GM19468 (cell line): ENCODE measurements around the gene PPP4R4.
"Not testable (repeated sequence)": the region's sequence is repeated elsewhere in the genome, so short reads cannot be mapped to it uniquely, and the experiment has no call there.

ENCODE experiments used
- ATAC-seq: cut with Tn5 transposase; IDR thresholded peaks from one replicate; pipeline ENCODE4 v1.9.1; 2021; ENCODE audit warnings: mild to moderate bottlenecking, moderate library complexity, moderate number of reproducible peaks; ENCODE audit not compliant: unreplicated experiment; ENCODE audit errors: extremely low read depth

Gene PPP4R4

DNA sequence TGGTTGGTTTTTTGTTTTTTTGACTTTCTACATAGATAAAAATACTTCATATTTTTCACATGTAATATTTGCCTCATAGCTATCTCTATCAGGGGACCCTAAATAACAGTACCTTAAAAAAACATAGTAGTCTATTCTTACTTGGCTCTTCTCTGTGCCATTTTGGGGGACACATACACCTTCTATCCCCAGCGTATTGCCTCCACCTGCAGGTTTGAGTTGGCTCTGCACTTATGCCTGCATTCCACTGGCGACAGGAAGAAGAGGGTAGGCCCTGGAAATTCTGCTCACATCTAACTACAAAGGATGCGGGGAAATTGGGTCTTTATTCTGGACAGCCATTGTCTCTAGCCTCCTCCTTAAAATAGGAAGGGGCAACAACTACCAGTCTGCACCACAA, 30.9 kb upstream of the PPP4R4 start:
- ATAC-seq, result no peak

DNA sequence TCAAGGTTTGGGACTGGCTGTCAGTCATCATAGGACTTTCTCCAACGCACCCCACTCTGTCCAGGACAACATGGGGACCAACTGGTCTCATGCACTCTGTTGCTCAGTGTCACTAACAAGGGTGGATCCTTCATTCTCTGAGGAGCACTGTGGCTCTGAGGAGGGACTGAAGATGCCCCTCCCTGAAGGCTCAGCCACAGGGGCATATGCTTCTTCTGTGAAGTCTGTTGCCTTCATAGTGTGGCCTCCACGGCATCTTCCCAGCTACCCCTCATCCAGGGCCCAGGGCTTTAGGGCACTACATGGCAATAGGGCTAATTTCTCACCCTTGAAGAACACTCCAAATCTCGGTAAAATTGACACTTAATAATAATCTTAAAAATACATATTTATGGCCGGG, 30.4 kb upstream of the PPP4R4 start:
- no peak for ATAC-seq

DNA sequence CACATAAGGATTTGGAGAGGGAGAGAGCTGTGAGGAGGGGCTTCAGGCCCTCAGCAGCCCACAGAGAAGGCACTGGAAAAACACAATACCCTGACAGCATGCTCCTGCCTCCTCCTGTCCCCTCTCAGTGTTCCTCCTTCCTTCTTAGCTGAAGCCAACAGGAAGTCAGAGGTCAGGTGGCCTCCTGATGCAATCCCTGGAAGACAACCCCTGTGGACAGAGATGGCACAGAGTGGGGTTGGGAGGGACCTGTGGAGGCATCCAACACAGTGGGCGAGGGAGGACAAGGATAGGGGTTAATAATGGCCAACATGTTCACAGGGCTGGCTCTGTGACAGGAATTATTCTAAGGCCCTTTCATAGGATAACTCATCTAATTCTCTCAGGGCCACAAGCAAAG, 29.4 kb upstream of the PPP4R4 start:
- ATAC-seq, result no peak

DNA sequence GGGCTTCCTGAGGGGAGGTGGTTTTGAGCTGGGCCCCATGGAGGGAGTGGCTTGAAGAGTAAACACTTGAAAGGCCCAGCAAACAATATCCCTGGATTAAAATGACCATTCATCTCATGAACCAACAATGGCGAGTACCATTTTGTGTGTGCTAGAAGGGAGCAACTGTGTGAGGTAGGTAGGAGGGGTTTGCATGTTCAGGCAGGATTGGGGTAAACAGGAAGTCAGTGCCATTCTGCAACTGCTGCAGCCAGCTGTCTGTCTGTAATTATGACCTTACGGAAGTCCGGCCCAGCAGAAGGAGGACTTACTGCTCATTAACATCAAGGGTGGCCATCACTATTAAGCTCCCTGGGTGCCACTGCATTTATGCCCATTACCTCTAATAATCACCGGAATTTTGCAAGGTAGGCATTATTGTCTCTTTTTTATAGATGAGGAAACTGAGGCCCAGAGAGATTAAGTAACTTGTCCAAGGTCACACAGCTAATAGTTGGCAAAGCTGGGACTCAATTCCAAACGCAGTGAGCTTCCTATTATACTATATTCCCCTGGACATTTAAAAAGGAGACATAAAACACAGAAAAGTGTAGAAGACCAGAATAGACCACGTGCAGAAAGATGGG, 28.1 kb upstream of the PPP4R4 start:
- ATAC-seq, result no peak

DNA sequence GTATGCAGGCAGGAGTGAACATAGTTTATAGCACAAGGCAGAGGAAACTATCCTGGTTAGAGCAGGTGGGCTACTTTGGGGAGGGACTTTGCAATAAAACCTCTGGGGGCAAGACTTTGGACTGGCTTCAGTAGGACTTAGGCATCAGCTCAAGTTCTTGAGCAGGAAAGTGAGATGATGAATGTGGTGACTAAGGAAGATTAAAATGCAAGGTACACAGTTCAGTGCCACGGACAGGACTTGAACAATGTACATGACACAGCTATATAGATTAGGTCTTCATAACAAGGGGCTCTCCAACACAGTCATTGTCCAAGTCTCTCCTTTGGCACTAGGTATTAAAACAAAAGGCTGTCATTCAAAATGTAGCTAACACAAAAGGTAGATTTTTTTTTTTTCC, 21.4 kb upstream of the PPP4R4 start:
- ATAC-seq, result no peak

DNA sequence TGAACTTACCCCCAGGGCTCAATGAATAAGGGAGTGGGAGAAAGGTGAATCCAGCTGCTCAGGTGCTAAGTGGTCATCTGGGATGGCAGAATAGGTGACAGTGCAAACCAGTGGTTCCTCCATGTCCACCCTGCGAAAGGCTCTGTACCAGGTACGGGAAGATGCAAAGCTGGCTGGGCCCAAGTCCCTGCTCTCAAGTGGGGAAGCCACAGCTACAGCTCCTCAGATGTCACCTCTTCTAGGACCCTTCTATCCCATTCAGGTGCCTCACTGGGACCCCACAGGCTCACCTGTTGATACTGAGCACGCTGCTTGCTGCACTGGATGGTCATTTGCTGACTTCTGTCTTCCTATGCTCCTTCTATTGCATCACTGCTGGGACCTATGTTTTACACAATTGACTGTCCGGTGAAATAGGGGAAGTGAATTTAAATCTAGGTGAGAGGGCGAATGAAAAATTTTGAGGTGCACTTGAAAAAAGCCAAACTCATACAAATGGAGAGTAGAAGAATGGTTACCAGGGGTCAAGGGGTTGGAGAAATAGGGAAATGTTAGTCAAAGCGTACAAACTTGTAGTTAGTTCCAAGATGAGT, 20.3 kb upstream of the PPP4R4 start:
- ATAC-seq, result no peak

DNA sequence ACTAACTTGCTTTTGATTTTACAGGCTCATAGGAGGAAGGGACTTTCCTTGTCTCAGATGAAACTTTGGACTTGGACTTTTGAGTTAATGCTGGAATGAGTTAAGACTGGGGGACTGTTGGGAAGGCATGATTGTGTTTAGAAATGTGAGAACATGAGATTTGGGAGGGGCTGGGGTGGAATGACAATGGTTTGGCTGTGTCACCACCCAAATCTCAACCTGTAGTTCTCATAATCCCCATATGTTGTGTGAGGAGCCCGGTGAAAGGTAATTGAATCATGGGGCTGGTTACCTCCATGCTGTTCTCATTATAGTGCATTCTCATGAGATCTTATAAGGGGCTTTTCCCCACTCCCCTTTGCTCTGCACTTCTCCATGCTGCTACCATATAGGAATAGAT, 18.0 kb upstream of the PPP4R4 start:
- not testable (repeated sequence) for ATAC-seq

DNA sequence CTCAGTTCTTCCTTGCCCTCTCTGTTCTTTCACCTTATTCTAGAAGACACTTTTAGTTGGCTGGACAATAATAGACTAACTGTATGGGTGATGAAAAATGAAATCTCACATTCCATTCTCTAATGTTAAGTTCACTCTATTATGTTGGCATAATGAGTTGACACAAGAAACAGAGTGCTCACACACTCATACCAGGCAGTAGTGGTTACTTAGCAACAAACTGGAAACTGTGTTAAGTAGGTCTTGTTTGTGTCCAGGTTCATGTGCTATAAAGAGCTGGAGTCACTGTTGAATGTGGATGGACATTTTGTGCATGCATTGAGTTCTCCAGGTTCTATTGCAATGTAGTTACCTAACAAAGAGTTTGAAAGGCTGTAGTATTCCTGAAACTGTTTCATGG, 16.9 kb upstream of the PPP4R4 start:
- no peak for ATAC-seq

DNA sequence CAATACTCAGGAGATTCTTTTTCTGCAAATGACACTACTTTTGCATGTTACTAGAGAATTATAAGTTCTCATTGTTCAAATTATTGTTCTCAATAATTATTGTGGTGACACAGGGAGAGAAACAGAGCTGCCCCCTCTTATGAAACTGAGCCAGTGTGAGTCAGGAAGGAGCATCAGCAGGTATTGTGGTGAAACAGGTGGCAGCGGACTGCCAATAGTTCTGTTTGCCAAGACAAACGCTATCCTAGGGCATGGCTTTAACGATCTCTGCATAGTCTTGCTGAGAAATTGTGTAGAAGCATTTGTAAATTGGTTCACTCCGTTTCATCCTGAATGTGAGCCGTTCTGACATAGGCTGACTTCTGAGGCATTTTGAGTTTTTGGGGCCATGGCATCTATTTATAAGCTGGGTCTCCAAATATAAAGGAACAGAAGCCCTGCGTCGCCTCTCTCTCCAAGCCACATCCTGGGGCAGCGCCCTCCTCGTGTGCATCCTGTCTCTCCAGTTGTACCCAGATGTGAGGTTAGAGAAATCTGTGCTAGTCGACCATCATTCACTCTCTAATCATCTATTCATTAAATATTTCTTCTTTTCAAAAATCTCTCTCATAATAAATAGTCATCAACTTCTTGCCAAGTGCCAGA, 15.8 kb upstream of the PPP4R4 start:
- no peak for ATAC-seq

DNA sequence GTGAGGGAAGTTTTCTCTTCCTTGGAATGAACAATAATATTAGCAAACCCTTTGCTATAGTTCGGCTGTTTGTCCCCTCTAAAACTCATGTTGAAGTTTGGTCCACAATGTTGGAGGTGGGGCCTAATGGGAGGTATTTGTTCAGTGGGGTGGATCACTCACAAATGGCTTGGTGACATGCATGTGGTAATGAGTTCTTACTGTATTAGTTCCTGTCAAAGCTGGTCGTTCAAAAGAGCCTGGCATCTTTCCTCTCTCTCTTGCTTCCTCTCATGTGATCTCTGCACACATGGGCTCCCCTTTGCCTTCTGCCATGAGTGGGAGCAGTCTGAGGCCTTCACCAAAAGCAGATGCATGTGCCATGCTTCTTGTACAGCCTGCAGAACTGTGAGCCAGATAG, 13.1 kb upstream of the PPP4R4 start:
- no peak for ATAC-seq

DNA sequence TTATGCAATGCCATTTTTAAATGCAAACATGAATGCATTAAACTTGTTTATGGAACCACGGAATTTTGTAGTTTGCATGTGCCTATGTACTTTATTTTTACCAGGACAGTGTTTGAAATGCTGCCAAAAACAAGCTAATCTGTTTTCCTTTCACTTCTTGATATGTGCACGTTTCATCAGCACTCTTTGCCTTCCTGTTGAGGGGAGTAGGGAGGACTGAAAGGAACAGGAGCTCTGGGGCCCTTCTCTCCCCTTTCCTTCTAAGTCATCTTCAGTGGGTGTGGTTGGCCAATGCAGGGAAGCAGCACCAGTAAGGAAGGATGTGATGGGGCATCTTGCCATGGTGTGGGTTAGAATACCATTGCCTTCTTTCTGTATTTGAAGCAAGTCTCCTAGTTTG, 12.1 kb upstream of the PPP4R4 start:
- no peak for ATAC-seq

DNA sequence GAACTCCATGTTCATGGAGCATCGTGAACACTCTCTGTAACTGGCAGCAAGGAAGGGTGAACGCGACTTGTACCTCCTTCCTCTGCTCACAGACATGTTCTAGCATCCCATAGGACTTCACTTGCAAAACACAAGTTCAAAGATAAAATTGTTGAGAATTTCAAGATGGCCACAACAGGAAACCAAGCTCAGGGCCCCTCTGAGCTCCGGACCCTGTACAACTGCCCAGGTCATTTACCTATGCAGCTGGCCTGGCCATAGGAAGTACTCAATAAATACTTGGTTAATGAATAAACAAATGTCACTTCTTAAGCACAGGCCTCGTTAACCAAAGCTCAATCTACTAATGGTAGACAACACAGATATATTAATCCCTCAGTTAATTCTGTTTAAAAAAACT, 11.7 kb upstream of the PPP4R4 start:
- ATAC-seq, result no peak

DNA sequence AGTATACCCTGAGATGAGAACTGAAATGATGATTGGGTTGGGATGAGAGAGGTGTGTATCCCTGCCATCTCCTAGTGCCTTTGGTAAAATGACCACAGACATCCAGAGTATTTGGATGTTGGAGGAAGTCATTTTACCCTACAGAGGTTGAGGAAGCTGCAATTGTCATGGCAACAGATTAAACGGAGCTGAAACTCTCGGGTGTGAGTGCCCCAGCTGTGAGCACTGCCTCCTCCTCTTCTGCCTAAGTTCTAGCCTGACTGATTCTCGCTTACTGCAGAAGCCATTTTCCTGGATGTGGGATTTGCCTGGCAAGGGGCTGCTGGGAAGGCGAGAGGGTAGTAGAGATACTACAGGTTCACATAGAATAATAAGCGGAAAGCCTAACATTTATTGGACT, 10.3 kb upstream of the PPP4R4 start:
- ATAC-seq, result no peak

DNA sequence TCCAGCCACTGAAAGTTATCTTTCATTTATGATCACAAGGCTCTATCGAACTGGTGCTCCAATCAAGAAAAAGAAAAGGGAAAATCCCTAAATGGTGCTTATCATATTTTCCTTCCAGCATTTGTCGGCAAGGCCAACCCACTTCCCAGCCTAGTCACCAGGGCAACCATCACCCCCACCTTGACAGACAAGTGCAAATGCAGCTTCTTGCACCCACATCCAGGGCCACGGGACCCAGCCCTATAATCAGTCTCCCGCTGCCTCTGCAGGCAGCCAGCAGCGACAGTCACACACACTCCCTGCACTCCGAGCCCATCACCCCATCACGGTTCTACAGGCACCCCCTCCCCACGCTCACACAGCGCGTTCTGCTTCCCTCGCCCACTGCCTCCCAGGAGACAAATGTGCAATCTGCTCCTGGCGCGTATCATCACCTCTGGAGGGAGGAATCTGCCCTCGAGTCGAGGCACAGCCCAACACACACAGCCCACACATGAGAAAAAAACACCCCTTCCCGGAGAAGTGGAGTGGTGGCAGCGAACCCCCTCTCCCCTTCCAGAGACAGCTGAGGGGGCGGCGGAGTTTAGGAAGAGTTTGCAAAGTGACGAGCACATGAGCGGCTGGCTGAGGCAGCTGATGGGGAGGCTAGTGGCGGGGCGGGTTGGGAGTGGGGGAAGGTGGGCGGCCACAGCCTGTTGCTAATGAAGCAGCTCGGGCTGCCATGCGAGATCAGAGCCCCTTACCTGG, 9.3 kb upstream of the PPP4R4 start:
- ATAC-seq, result no peak

DNA sequence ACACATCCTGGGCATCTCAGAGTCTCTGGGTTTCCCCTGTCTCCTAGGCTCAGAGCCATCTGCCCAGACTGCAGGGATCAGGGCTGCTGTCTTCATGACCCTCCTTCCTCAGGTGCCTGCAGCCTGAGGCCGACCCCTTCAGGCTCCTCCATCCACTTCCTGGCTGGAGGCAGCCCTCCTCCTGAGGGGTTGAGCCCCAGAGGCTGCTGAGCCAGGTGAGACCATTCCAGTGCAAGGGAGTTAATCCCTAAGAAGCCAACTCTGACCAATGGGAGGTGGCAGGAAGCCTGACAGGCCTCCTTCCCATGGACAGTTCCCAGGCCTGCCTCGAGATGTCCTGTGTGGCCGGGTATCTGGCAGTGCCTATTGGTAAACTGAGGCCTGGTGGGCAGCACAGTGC, 8.4 kb upstream of the PPP4R4 start:
- ATAC-seq, result no peak

DNA sequence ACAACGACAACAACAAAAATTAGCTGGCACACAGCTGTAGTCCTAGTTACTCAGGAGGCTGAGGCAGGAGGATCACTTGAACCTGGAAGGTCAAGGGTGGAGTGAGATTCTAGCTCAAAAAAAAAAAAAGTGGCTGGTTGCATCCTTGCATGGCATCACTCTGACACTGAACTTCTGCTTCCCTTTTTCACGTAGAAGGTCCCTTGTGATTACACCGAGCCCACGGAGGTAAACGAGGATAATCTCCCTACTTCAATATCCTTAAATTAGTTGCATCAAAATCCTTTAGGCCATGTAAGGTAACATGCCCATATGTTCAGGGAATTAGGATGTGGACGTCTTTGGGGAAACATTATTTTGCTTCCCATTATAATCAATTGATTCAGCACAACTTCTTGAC, 4.0 kb upstream of the PPP4R4 start:
- ATAC-seq, result no peak

DNA sequence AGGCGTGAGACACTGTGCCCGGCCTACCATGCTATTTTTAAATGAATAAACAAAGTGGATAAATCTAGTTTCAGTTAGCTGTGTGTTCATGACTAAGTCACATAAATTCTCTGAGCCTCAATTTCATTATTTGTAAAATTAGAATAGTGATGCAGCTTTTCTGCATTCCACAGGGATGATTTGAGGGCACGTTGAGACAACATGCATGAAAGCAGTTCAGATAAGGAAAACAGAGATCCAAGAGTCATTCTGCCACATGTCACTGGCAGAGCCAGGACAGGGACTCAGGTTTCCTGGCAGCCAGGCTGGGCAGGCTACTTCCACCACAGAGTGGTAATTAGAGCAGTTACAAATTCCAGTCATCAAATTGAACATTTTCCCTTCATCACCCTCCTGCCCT, 2.9 kb upstream of the PPP4R4 start:
- ATAC-seq, result no peak

DNA sequence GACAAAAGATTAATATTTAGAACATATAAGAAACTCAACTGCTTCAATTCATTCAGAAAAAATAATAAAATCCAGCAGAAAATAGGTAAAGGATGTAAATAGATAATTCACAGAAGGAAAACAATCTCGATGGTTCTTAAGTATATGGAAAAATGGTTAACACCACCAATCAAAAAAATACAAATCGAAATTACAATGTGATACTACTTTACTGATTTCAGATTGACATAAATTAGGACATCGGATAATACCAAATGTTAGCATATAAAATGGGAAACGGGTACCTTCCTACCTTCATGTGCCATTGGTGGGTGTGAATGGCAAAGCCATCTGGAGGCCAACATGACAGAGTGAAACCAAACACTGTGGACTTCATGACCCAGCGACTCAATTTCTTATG, 1.6 kb upstream of the PPP4R4 start:
- no peak for ATAC-seq

DNA sequence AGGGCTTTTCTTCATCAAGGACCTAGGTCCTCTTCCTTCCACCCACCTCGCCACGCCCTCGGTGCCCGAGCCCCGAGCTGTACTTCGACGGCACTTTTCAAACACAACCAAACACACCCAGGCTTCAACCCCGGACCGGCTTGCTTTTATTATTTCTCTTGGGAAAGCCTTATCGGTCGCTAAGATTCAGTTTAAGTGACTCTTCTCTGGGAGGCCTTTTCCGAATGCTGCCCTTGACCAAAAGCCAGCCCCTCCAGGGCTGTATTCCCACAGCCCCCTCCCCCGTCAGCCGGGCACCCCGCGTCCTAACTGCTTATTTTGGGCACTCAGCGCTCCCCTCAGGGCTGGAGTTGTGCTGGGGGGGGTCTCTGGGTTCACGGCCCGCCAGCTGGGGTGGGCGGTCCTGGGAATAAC, 644 bp upstream of the PPP4R4 start:
- ATAC-seq, result no peak

DNA sequence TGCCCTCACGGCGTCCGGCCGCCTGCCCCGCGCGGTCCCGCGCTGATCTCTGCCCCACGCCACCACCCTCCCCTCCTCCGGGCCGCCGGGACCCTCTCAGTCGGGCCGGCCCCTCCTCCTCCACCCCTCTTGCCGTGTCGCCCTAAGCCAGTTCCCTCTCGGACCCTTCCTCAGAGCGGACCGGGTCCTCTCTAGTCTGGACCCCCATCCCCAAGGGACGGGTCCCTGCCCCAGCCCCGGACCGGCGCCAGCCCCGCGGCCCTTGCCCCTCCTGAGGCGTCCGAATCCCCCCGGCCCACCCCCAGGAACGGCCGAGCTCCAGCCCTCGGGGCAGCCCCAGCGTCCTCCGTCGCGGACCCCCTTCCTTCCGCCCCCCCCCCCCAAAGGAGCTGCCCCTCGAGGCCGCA, 485 bp downstream of the PPP4R4 start:
- ATAC-seq, result no peak

DNA sequence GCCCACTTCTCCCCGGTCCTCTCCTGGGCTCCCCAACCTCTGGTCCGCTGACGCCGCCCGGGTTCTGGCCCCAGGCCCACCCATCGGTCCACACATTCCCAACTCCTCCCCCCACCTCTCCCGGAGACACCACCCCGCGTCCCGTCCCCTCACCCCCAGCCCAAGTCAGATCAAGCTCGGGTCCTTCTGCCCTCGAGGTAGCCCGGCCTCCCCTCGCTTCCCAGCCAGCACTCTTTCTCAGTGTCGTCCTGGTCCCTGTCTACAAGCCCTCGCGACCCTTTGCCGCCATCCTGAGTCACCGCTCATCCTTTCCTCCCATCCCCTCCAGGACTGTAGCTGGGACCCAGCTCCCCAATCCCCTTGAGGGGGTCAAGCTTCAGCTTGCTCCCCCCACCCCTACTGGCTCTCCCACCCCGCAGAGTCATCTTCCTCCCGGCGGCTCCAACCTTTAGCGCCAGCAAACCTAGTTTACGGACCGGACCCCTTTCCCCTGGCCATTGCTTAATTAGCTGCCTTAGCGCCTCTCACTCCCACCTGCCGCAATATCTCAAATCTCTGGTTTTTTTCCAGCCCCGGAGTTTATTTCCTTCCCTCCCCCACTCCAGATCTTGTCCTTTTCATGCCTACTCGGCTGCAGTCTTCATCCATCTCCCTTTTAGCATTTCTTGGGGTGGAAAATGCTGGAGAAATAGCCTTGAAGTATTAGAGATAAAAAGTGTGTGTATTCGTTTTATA, 1.1 kb downstream of the PPP4R4 start:
- ATAC-seq, result no peak
